HG02571 (cell line): ENCODE data around the gene PLPPR4.

Experiments
- ATAC-seq: cut with Tn5 transposase; IDR thresholded peaks from one replicate; pipeline ENCODE4 v1.9.1; 2021; ENCODE audit warnings: mild to moderate bottlenecking, moderate library complexity; ENCODE audit not compliant: unreplicated experiment

Gene PLPPR4

GRCh38 chr1:99347041-99347684 is 82.9 kb downstream of the PLPPR4 start:
- ATAC-seq = no peak

- ATAC-seq = no peak
Observed at GRCh38 chr1:99348397-99349132, 84.3 kb downstream of the PLPPR4 start.

GRCh38 chr1:99352821-99353220 is 88.5 kb downstream of the PLPPR4 start:
- no peak for ATAC-seq

GRCh38 chr1:99358770-99359169 is 94.5 kb downstream of the PLPPR4 start:
- ATAC-seq = no peak
